Measurements from ENCODE around the gene GPBP1.

- TF ChIP-seq CTCF (IDR thresholded peaks at IDR 0.05) (no peak), ZFX (IDR thresholded peaks at IDR 0.05; ENCODE audit: borderline replicate concordance) (no peak)
These were observed 7.6 kb upstream of the GPBP1 start for GRCh38 chr5:57166276-57166675.
